Measurements from ENCODE around the gene SMTNL2. TPM values are rescaled to one million over a fixed set of nuclear protein-coding genes. Genes with fewer than 3 reads are reported as not detected.

The SMTNL2 gene
- total RNA-seq, 2 experiments from 2014 or later: not detected

- Mint-ChIP-seq H3K36me3 (peaks cover 5% of the 10 kb centered on the region), H3K27me3 (no peaks in the 10 kb centered on the region), H3K27ac (no peak overlapping the region), H3K9me3 (ENCODE audit: low read depth) (no peaks in the 10 kb centered on the region), H3K4me3 (no peak overlapping the region), H3K4me1 (no peaks in the 10 kb centered on the region)
- DNase-seq (no peak), ATAC-seq (no peak)
- CTCF ChIA-PET: interaction anchor here (0.6 to 1.9 kb wide), 2 partner anchors 121 to 891 kb away, joined by 3 to 10 read pairs; no protein-coding TSS in a partner anchor
Observed at GRCh38 chr17:4541328-4542002, 42.9 kb upstream of the SMTNL2 start.

GRCh38 chr17:4542003-4542725, 42.2 kb upstream of the SMTNL2 start:
- H3K27ac Mint-ChIP-seq: peak overlapping the region; percentile 22
- H3K9me3 Mint-ChIP-seq (ENCODE audit: low read depth): no peaks in the 10 kb centered on the region
- H3K4me3 Mint-ChIP-seq: no peak overlapping the region
- no peak for ATAC-seq
- H3K36me3 Mint-ChIP-seq: peaks cover 5% of the 10 kb centered on the region
- no peak for DNase-seq
- H3K27me3 Mint-ChIP-seq: no peaks in the 10 kb centered on the region
- no peaks in the 10 kb centered on the region for H3K4me1 Mint-ChIP-seq
- CTCF ChIA-PET: interaction anchor here (0.6 to 1.9 kb wide), 2 partner anchors 121 to 892 kb away, joined by 3 to 10 read pairs; no protein-coding TSS in a partner anchor

DNA sequence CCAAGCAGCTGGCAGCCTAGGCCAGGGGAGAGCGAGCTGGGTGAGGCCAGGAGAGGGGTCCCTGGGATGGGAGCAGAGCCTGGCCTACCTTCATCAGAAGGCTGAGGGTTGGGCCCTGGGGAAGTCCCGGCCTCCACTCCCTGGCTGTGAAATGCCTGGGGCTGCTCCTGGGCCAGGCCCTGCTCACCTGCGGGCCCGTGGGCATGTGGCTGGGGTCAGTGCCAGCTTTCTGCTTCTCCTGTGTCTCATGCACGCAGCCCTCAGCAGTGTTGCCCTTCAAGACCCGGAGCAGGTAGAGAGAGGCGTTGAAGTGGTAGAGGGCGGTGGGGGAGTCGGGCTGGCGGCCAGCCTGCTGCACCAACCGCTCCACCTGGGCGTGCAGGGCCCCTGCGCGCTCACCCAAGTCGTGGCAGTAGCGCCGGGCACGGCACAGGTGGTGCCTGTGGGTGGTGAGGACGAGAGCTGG, 41.6 kb upstream of the SMTNL2 start:
- DNase-seq (no peak), ATAC-seq (no peak)
- H3K36me3 Mint-ChIP-seq: peaks cover 5% of the 10 kb centered on the region
- CTCF ChIA-PET: interaction anchor here (1.9 kb wide), 1 partner anchor 122 kb away, joined by 10 read pairs; no protein-coding TSS in a partner anchor
- no peaks in the 10 kb centered on the region for H3K27me3 Mint-ChIP-seq
- no peaks in the 10 kb centered on the region for H3K4me1 Mint-ChIP-seq
- H3K9me3 Mint-ChIP-seq (ENCODE audit: low read depth): no peaks in the 10 kb centered on the region
- no peak overlapping the region for H3K4me3 Mint-ChIP-seq
- H3K27ac Mint-ChIP-seq: no peak overlapping the region

DNA sequence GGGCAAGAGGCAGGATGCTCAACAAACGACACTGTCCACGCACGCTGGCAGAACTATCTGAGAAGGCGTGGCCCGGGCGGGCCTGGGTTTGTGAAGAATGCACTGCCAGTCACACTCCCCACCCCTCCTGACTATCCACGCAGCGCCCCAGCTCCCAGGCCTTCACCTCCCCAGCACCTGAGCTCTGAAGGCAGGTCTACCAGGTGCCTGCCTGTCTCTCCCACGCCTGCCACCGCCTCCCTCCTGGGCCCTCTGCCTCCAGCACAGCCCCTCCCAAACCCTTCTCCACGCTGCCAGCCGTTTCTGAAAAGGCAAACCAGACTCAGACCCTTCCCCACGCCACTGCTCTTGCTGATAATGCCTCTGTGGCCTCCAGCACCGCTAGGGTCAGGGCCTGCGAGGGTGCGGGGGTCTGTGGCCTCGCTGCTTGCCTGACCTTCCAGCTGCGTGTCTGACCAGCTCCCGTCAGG, 40.7 kb upstream of the SMTNL2 start:
- Mint-ChIP-seq H3K36me3 (peaks cover 5% of the 10 kb centered on the region), H3K4me3 (no peak overlapping the region), H3K27ac (no peak overlapping the region), H3K9me3 (ENCODE audit: low read depth) (no peaks in the 10 kb centered on the region), H3K4me1 (no peaks in the 10 kb centered on the region), H3K27me3 (no peaks in the 10 kb centered on the region)
- DNase-seq: no peak
- CTCF ChIA-PET: interaction anchor here (0.5 to 1.1 kb wide), 3 partner anchors 22 to 375 kb away, joined by 3 to 4 read pairs (median 3); no protein-coding TSS in a partner anchor
- no peak for ATAC-seq

GRCh38 chr17:4544135-4544950, 40.0 kb upstream of the SMTNL2 start:
- no peak overlapping the region for H3K4me3 Mint-ChIP-seq
- no peaks in the 10 kb centered on the region for H3K9me3 Mint-ChIP-seq (ENCODE audit: low read depth)
- H3K36me3 Mint-ChIP-seq: peaks cover 6% of the 10 kb centered on the region
- CTCF ChIA-PET: interaction anchor here (0.9 to 1.1 kb wide), 2 partner anchors 21 to 131 kb away, joined by 3 to 4 read pairs; no protein-coding TSS in a partner anchor
- no peaks in the 10 kb centered on the region for H3K4me1 Mint-ChIP-seq
- ATAC-seq (no peak), DNase-seq (no peak)
- H3K27ac Mint-ChIP-seq: no peak overlapping the region
- H3K27me3 Mint-ChIP-seq: no peaks in the 10 kb centered on the region

DNA sequence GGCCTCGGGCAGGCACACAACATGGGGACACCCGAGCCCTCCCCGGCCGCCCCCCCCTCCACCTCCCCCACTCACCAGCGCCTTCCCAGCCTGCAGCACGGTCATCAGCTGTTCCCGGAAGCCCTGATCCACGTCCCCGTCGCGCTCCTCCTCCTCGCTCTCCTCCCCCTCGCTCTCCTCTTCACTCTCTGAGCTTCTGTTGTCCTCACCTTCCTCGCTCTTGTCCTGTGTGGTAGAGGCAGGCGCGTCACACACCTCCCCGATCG, 39.4 kb upstream of the SMTNL2 start:
- no peak for ATAC-seq
- no peak for DNase-seq
- Mint-ChIP-seq H3K9me3 (ENCODE audit: low read depth) (no peaks in the 10 kb centered on the region), H3K27me3 (no peaks in the 10 kb centered on the region), H3K4me3 (no peak overlapping the region), H3K36me3 (peaks cover 4% of the 10 kb centered on the region), H3K4me1 (no peaks in the 10 kb centered on the region), H3K27ac (no peak overlapping the region)
- CTCF ChIA-PET: no interaction called here

DNA sequence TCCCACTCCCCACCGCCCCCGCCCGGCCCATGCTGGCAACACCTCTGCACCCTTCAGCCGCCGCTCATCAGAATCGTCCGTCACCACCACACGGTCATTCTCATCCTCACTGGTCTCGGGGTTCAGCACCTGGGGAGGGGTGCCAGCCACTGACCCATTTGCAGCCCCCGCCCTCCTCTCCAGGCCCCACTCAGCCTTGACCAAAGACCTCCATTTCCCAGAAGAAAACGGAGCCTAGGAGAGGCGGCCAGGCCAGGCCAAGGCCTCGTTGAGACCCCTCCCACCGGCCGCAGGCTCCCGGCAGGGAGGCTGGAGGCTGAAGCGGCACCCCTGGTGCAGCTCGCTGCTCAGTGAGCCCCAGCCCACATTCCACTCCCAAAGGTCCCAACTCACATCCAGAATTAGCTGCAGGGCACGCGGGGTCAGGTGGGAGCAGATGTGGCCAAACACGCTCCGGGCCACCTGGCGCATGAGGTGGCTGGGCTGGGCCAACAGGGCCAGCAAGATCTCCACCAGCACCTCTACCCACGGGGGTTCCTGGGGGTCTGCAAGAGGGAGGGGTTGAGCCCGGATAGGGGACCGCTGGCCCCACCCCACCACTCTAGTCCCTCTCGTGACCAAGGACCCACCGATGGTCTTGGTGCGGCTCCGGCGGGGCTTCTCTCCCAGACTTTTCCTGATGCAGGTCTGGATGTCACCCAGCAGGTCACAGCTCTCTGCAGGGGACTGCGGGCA, 38.9 kb upstream of the SMTNL2 start:
- Mint-ChIP-seq H3K36me3 (peaks cover 4% of the 10 kb centered on the region), H3K4me1 (no peaks in the 10 kb centered on the region), H3K9me3 (ENCODE audit: low read depth) (no peaks in the 10 kb centered on the region), H3K4me3 (no peak overlapping the region), H3K27ac (no peak overlapping the region), H3K27me3 (no peaks in the 10 kb centered on the region)
- no peak for DNase-seq
- CTCF ChIA-PET: no interaction called here
- no peak for ATAC-seq

- H3K27ac Mint-ChIP-seq: no peak overlapping the region
- no peaks in the 10 kb centered on the region for H3K9me3 Mint-ChIP-seq (ENCODE audit: low read depth)
- no peaks in the 10 kb centered on the region for H3K4me1 Mint-ChIP-seq
- peaks cover 13% of the 10 kb centered on the region for H3K36me3 Mint-ChIP-seq
- CTCF ChIA-PET: interaction anchor here (0.5 kb wide), 1 partner anchor 332 kb away, joined by 4 read pairs; no protein-coding TSS in a partner anchor
- DNase-seq (no peak), ATAC-seq (no peak)
- H3K27me3 Mint-ChIP-seq: no peaks in the 10 kb centered on the region
- no peak overlapping the region for H3K4me3 Mint-ChIP-seq
Observed at GRCh38 chr17:4547118-4547906, 37.0 kb upstream of the SMTNL2 start.

GRCh38 chr17:4548061-4548461, 36.3 kb upstream of the SMTNL2 start:
- no peaks in the 10 kb centered on the region for H3K9me3 Mint-ChIP-seq (ENCODE audit: low read depth)
- no peak overlapping the region for H3K4me3 Mint-ChIP-seq
- H3K27ac Mint-ChIP-seq: no peak overlapping the region
- CTCF ChIA-PET: no interaction called here
- H3K27me3 Mint-ChIP-seq: no peaks in the 10 kb centered on the region
- DNase-seq (no peak), ATAC-seq (no peak)
- peaks cover 13% of the 10 kb centered on the region for H3K36me3 Mint-ChIP-seq
- no peaks in the 10 kb centered on the region for H3K4me1 Mint-ChIP-seq

DNA sequence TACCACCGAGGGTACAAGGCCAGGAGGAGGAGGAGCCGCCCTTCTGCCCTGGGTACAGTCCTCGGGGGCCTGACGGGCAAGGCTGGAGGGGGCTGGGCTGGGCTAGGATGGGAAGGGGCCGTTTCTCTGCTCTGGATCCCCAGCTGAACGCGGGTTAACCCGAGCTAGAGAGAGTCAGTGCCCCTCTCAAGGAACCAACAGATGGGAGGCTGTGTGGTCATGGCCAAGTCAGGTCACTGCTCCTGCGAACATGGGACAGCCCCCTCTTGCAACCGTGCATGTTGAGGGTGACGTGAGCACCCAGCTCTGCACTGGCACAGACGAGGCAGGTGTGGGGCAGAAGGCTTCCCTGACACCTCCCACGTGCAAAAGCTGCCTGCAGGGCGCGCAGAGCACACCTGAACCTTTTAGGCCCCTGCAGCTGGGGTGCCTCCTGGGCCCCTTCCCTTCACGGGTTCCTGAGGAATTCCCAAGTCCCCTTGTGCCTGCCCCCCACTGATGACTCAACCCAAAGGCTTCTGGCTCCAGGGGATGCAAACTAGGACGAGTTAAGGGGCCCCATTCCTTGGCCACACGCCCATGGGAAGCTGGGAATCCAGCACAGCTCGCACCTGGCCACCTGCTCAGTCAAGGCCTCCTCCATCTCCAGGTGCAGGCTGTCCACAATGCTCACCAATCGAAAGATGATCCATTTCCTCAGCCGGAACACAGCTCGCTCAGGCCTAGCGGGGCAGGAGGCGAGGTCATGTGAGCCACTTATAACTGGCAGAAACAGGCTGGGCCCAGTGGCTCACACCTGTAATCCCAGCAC, 35.4 kb upstream of the SMTNL2 start:
- CTCF ChIA-PET: interaction anchor here (0.6 to 4.4 kb wide), 3 partner anchors 12 to 480 kb away, joined by 3 to 20 read pairs (median 3); no protein-coding TSS in a partner anchor
- no peak overlapping the region for H3K4me3 Mint-ChIP-seq
- H3K9me3 Mint-ChIP-seq (ENCODE audit: low read depth): no peaks in the 10 kb centered on the region
- no peaks in the 10 kb centered on the region for H3K27me3 Mint-ChIP-seq
- peaks cover 14% of the 10 kb centered on the region for H3K36me3 Mint-ChIP-seq
- DNase-seq: no peak
- no peak for ATAC-seq
- peaks cover 6% of the 10 kb centered on the region for H3K4me1 Mint-ChIP-seq
- no peak overlapping the region for H3K27ac Mint-ChIP-seq

- no peak for DNase-seq
- CTCF ChIA-PET: interaction anchor here (0.9 to 4.4 kb wide), 2 partner anchors 13 to 16 kb away, joined by 3 to 20 read pairs; no protein-coding TSS in a partner anchor
- no peak for ATAC-seq
- Mint-ChIP-seq H3K27me3 (no peaks in the 10 kb centered on the region), H3K4me3 (no peak overlapping the region), H3K36me3 (peaks cover 13% of the 10 kb centered on the region), H3K27ac (no peak overlapping the region), H3K4me1 (peaks cover 15% of the 10 kb centered on the region), H3K9me3 (ENCODE audit: low read depth) (no peaks in the 10 kb centered on the region)
Observed at GRCh38 chr17:4549781-4550533, 34.4 kb upstream of the SMTNL2 start.
